ENCODE results near the gene CS. TPM values are rescaled to one million over a fixed set of nuclear protein-coding genes. Genes with fewer than 3 reads are reported as not detected.
"Not testable (repeated sequence)": the region's sequence is repeated elsewhere in the genome, so short reads cannot be mapped to it uniquely, and the experiment has no call there.

Gene CS
- total RNA-seq, 2 experiments from 2014 or later = 139 to 145 TPM

GRCh38 chr12:56278905-56279304 lies 21.2 kb downstream of the CS start:
- Histone ChIP-seq H3K4me1 (ENCODE audit: insufficient read depth, low read length) (no peaks in the 10 kb centered on the region), H3K36me3 (ENCODE audit: insufficient read depth, low read length) (peaks cover 83% of the 10 kb centered on the region), H3K27me3 (ENCODE audit: control insufficient read depth in 1 of 2, insufficient read depth in 2 of 2, low read length in 2 of 2) (no peaks in the 10 kb centered on the region), H3K9me3 (ENCODE audit: control insufficient read depth in 1 of 2, insufficient read depth in 1 of 2, low read length in 2 of 2) (no peaks in the 10 kb centered on the region), H3K27ac (ENCODE audit: low read depth in 1 of 2, low read length in 2 of 2) (no peak overlapping the region), H3K4me3 (ENCODE audit: low read length) (no peak overlapping the region)
- ATAC-seq (ENCODE audit: poor library complexity) = no peak
- Mint-ChIP-seq H3K36me3 (ENCODE audit: low read depth) (peaks cover 74% of the 10 kb centered on the region), H3K4me1 (ENCODE audit: low read depth) (no peaks in the 10 kb centered on the region), H3K4me3 (no peak overlapping the region), H3K9me3 (no peaks in the 10 kb centered on the region), H3K27ac (no peak overlapping the region), H3K27me3 (no peaks in the 10 kb centered on the region)
- no peak for TF ChIP-seq CTCF (IDR thresholded peaks at IDR 0.05)
- DNase-seq = no peak
- CTCF ChIA-PET = interaction anchor here (1.7 kb wide), 1 partner anchor 10 kb away, joined by 5 read pairs; no protein-coding TSS in a partner anchor
- POLR2A ChIA-PET = no interaction called here
- intact Hi-C loops (cut with DNase I, micrococcal nuclease) = no loop called here

GRCh38 chr12:56274299-56274698 lies 25.8 kb downstream of the CS start:
- H3K27ac Mint-ChIP-seq = no peak overlapping the region

GRCh38 chr12:56272468-56272867 lies 27.7 kb downstream of the CS start:
- H3K27ac Mint-ChIP-seq; H3K9me3 ChIP-seq (ENCODE audit: control insufficient read depth in 1 of 2, insufficient read depth in 1 of 2, low read length in 2 of 2); H3K4me1 ChIP-seq (ENCODE audit: insufficient read depth, low read length); H3K4me3 Mint-ChIP-seq; H3K27me3 ChIP-seq (ENCODE audit: control insufficient read depth in 1 of 2, insufficient read depth in 2 of 2, low read length in 2 of 2); intact Hi-C loops (cut with DNase I, micrococcal nuclease); H3K27me3 Mint-ChIP-seq; H3K27ac ChIP-seq (ENCODE audit: low read depth in 1 of 2, low read length in 2 of 2); ATAC-seq (ENCODE audit: poor library complexity); DNase-seq; POLR2A ChIA-PET; H3K4me1 Mint-ChIP-seq (ENCODE audit: low read depth); H3K4me3 ChIP-seq (ENCODE audit: low read length); H3K9me3 Mint-ChIP-seq: not testable (repeated sequence)
- H3K36me3 Mint-ChIP-seq (ENCODE audit: low read depth) = peaks cover 74% of the 10 kb centered on the region
- CTCF ChIA-PET = interaction anchor here (1.6 kb wide), 1 partner anchor 192 kb away, joined by 4 read pairs; no protein-coding TSS in a partner anchor
- H3K36me3 ChIP-seq (ENCODE audit: insufficient read depth, low read length) = peaks cover 58% of the 10 kb centered on the region

More at GRCh38 chr12:56274299-56274698, 25.8 kb downstream of the CS start:
- no peaks in the 10 kb centered on the region for H3K27me3 ChIP-seq (ENCODE audit: control insufficient read depth in 1 of 2, insufficient read depth in 2 of 2, low read length in 2 of 2)
- Mint-ChIP-seq H3K9me3 (no peaks in the 10 kb centered on the region), H3K36me3 (ENCODE audit: low read depth) (peaks cover 85% of the 10 kb centered on the region), H3K4me3 (no peak overlapping the region), H3K27me3 (no peaks in the 10 kb centered on the region), H3K4me1 (ENCODE audit: low read depth) (no peaks in the 10 kb centered on the region)
- no peak for TF ChIP-seq CTCF (IDR thresholded peaks at IDR 0.05)
- intact Hi-C loops (cut with DNase I, micrococcal nuclease) = no loop called here
- no peaks in the 10 kb centered on the region for H3K9me3 ChIP-seq (ENCODE audit: control insufficient read depth in 1 of 2, insufficient read depth in 1 of 2, low read length in 2 of 2)
- H3K27ac ChIP-seq (ENCODE audit: low read depth in 1 of 2, low read length in 2 of 2) = no peak overlapping the region
- DNase-seq (no peak), ATAC-seq (ENCODE audit: poor library complexity) (no peak)
- no peak overlapping the region for H3K4me3 ChIP-seq (ENCODE audit: low read length)
- peaks cover 76% of the 10 kb centered on the region for H3K36me3 ChIP-seq (ENCODE audit: insufficient read depth, low read length)
- POLR2A ChIA-PET = no interaction called here
- CTCF ChIA-PET = no interaction called here
- no peaks in the 10 kb centered on the region for H3K4me1 ChIP-seq (ENCODE audit: insufficient read depth, low read length)

- Histone ChIP-seq H3K27me3 (ENCODE audit: control insufficient read depth in 1 of 2, insufficient read depth in 2 of 2, low read length in 2 of 2) (no peaks in the 10 kb centered on the region), H3K36me3 (ENCODE audit: insufficient read depth, low read length) (peaks cover 50% of the 10 kb centered on the region), H3K4me3 (ENCODE audit: low read length) (no peak overlapping the region), H3K9me3 (ENCODE audit: control insufficient read depth in 1 of 2, insufficient read depth in 1 of 2, low read length in 2 of 2) (no peaks in the 10 kb centered on the region), H3K27ac (ENCODE audit: low read depth in 1 of 2, low read length in 2 of 2) (no peak overlapping the region), H3K4me1 (ENCODE audit: insufficient read depth, low read length) (peaks cover 15% of the 10 kb centered on the region)
- Mint-ChIP-seq H3K27me3 (no peaks in the 10 kb centered on the region), H3K27ac (peak overlapping the region; percentile 35), H3K4me1 (ENCODE audit: low read depth) (peaks cover 17% of the 10 kb centered on the region), H3K36me3 (ENCODE audit: low read depth) (peaks cover 71% of the 10 kb centered on the region), H3K9me3 (no peaks in the 10 kb centered on the region), H3K4me3 (peak overlapping the region; percentile 26)
- ChIA-PET POLR2A (interaction anchor here (0.6 to 1.2 kb wide), 2 partner anchors 29 to 242 kb away, joined by 3 read pairs; no protein-coding TSS in a partner anchor), CTCF (interaction anchor here (0.6 to 1.3 kb wide), 5 partner anchors 12 to 636 kb away, joined by 3 to 4 read pairs (median 3); partner anchors contain the start of gene SMARCC2)
- ATAC-seq (ENCODE audit: poor library complexity) (no peak), DNase-seq (peak in 2 of 14 experiments; percentile 22 to 35)
- TF ChIP-seq CTCF (IDR thresholded peaks at IDR 0.05) = no peak
- intact Hi-C loops (cut with DNase I, micrococcal nuclease) = no loop called here
Measured at GRCh38 chr12:56271031-56271430, 29.1 kb downstream of the CS start.

Measured in CD4-positive, alpha-beta T cell (primary cell).